GM18517 (cell line): ENCODE measurements around the gene PADI1.

ENCODE experiments used
- ATAC-seq: cut with Tn5 transposase; IDR thresholded peaks from one replicate; pipeline ENCODE4 v1.9.1; 2021; ENCODE audit warnings: mild to moderate bottlenecking, moderate library complexity; ENCODE audit not compliant: unreplicated experiment

The PADI1 gene

DNA sequence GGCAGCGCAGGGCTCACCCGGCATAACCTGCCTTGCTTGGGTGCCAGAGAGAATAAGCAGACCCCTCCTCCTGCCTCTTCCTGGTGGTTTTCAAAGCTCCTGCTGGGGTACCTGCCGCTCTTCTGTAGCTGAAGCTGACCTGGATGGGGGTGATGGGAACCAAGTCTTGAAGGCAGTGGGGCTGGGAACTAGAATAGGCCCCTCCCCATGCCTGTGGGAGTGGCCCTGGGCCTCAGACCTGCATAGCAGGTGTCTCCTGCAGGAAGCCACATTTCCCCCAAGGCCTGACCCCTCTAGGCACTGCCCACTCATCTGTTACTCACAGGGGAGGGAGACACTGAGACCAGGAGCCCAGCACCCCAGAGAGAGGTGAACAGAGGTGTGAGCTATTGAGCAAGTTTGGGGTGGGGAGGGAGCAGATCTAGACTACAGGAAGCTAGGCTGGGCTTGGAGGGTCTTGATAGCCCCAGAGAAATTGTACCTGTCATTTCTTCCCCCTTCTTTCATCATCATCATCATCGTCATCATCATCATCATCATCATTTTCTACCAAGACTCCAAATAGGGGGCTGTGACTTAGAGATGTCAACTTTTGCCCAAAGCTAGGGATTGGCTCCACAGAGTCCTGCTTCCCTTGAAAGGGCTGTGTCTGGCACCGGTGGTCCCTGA is 10.1 kb downstream of the PADI1 start:
- ATAC-seq = no peak

DNA sequence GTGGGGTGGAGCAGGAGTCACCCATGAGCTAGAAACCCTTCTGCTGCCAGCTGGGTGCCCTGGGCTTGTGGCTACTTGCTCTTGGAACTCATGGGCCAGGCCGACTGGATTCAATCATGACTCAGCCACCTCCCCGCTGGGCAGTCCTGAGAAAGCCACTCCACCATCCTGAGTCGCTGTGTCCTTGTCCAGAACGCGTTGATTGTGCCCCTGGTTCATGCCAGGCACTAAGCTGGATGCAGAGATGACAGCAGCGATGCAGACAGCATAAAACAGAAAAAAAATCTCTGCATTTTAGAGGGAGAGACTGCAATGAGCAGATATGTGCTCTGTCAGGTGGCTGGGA is 10.6 kb downstream of the PADI1 start:
- ATAC-seq = no peak

DNA sequence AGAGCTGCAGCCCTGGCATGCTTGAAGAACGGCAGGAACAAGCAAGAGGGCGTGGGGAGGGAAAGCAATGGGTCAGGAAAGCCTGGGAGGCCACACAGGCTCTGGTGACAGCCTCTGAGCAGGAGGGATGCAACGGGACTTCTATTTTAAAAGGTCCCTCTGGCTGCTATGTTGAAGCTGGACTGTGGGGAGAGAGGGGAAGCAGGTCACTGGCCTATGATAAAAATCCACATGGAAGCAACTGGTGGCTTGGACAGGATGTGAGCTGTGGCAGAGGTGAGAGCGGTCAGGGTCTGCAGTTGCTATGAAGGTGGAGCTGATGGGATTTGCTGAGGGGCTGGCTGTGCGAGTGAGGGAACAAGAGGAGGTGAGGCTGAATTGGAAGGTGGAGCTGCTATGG is 11.2 kb downstream of the PADI1 start:
- ATAC-seq = no peak

DNA sequence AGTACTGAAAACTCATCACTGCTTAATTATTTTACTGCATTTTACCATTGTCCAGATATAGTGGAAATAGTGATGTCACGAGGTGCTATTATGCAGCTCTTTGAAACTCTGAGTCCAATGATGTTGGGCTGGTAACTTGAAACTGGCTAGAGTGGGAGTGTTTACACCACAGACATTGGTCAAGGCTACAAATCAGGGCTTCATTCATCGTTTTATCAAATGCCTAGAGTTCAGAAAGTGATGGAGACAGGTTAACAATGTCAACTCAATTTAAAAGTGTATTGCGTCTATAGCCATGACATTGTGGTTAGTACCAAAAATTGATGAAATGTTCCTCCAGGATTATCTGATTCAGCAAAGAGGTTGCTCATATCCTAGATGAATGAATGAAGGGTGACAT is 12.7 kb downstream of the PADI1 start:
- no peak for ATAC-seq

DNA sequence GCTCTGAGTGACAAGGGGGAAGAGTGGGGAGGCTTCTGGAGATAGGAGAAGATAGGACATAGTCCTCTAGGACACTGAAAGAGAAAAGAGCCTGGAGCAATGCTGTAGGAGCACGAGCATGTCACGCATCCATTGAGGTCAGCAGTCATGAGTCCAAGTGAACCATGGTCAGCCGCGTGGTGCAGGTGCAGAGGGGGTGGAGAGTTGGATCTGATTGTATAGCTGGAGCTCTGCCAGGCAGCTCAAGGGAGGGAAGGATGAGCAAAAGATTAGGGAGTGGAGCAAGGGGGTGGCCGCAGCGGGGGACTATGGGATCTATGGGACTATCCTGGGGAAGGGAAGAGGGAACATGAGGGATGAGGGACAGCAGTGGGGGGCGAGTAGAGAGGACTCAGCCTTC is 14.0 kb downstream of the PADI1 start:
- ATAC-seq = no peak

DNA sequence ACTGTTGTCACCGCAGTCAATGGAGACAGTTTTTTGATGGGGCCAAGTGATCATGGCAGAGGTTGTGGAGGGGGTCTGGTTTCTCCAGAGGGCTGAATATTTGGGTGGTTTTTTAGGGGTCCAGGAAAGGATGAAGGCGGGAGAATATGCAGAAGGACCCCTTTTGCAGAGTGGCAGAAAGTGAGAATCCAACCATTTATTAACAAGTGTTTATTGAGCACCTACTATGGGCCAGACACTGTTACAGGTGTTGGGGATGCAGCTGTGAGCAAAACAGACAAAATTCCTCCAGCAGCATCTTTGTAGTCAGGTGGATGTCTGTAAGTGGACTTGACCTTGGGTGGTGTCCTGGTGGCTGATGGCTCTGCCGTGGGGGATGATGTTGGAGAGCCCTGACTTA is 15.4 kb downstream of the PADI1 start:
- no peak for ATAC-seq

DNA sequence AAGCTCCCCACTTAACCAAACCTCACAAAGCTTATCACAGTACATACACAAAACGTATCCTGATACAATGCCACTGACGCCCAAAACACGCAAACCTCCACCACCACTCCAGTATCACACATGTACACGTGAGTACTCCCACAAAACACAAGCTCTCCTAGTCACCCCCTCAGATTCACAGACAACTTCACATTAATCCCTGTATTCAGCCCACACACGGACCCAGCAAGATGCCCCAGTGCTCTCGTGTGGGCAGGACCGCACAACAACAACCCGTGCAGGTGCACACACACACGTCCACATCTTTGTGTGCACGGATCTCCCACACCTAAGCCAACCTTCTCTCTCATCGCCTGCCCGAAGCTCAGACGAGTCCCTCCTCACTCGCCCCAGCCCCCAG is 17.6 kb downstream of the PADI1 start:
- ATAC-seq = no peak

DNA sequence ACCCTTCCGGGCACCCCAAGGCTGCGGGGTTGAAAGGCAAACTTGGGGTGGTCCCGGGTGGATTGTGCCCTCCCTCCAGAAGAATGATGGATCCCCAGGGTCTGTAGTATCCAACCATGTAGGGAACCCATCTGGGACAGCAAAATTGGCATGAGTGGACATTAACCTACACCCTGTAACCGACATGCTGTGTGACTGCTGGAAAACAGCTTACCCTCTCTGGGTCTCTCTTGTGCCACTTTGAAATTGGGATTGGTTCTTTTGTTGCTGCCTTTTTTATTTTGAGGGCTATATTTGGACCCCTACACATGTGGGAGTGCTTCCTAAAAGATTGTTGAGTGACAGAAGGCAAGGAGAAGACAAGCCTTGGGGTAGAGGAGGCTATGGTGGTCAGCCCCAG is 19.5 kb downstream of the PADI1 start:
- no peak for ATAC-seq

DNA sequence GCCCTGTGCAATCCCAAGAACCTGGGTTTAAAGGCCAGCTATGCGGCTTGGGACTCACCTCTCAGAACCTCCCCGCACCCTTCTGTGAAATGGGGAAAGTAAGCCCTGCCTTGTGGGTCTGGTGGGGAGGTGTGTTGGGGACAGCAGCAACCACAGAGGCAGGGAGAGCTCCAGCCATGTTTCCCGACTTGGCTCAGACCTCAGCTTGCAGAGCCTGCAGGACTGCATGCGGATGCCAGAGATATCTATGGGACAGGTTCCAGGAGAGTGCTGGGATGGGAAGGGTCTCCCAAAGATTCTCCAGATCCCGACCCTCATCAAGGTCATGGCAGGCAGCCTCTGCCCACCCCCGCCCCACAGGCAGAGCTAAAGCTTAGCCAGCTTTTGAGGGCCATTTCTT is 20.2 kb downstream of the PADI1 start:
- no peak for ATAC-seq

DNA sequence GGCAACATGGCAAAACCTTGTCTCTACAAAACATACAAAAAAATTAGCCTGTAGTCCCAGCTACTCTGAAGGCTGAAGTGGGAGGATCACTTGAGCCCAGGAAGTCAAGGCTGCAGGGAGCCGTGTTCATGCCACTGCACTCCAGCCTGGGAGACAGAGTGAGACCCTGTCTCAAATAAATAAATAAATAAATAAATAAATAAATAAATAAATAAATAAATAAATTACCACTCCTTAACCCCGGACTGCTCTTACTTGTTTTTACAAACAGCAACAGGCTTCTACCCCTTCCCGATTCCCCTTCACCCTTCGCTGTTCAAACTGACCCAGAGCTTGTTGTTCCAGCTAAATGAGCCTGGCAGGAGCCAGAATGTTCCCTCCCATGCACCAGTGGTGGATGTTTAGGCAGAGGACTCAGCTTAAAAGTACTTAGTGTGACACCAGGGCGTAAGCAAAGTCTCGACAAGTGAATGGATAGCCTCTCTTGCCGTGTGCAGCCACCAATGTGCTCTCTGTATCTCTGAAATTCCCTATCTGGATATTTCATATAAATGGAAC is 22.5 kb downstream of the PADI1 start:
- no peak for ATAC-seq

DNA sequence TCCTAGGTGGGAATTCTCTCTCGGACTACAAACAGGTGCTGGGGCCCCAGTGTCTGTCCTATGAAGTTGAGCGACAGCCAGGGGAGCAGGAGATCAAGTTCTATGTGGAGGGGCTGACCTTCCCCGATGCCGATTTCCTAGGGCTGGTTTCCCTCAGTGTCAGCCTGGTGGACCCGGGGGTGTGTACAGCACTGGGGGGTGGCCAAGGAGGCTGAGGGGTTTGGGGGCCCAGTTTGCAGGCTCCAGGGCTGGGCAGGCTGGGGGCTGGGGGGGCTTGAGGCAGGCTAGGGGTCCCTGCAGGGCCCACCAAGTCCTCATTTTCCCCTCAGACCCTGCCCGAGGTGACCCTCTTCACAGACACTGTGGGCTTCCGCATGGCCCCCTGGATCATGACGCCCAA is 23.7 kb downstream of the PADI1 start:
- no peak for ATAC-seq

DNA sequence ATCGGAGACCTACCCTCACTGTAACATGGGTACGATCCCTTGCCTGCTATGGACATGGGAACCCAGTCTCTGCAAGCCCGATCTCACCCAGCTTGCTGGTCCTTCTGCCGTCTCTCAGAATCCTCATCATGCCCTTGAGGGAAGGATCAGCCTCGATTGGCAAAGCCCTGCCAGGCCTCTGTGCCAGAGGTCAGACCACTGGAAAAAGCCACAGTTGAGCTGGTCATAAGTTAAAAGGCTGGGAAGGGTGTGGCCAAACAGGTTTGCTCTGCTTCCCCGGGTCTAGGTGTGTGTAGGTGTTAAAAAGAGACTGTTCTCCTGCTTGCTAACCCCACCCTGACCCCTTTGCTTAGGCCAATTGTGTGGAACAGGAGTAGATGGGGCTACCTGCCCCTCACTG is 24.5 kb downstream of the PADI1 start:
- no peak for ATAC-seq

DNA sequence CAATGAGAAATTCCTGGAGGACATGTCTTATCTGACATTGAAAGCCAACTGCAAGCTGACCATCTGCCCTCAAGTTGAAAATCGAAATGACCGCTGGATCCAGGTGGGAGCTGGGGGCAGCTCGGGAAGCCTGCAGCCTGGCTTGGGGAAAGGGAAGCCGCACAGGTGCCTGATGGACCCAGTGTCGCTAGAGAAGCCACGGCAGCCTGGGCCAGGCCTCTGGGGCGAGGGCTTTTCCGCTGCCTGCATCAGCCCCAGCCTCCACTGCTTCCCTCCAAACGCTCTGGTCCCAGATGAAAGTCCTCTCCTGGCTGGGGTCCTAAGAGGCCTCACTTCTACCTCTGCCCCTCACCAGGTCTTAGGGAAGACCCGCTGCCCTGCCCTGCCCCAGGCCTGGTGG is 25.2 kb downstream of the PADI1 start:
- ATAC-seq = no peak

DNA sequence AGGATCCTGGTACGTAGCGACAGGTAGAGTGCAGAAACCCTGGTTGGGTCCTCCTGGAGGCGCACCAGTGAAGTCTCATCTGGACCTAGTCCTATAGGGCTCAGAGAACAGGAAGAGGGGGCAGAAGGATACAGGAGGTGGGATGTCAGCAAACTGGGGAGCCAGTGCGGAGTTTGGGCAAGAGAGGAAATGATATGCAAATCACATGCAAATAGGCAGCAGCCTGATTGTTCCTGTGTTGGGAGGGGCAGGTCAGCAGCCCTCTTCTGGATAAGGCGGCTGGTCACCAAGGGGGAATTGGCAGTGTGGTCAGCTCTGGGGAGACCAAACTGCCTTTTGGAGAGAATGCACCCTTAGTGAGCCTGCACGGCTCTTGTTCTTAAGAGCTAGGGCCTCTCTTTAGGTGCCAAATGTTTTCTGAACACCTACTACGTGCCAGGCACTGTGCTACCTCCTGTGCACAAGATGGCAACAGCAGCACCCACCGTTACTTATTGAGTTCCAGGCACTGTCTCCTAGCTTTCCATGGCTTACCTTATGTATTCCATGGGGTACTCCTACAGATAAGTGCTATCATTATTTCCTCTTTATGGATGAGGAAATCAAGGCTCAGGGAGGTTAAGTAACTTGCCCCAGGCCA is 25.9 kb downstream of the PADI1 start:
- ATAC-seq = no peak

DNA sequence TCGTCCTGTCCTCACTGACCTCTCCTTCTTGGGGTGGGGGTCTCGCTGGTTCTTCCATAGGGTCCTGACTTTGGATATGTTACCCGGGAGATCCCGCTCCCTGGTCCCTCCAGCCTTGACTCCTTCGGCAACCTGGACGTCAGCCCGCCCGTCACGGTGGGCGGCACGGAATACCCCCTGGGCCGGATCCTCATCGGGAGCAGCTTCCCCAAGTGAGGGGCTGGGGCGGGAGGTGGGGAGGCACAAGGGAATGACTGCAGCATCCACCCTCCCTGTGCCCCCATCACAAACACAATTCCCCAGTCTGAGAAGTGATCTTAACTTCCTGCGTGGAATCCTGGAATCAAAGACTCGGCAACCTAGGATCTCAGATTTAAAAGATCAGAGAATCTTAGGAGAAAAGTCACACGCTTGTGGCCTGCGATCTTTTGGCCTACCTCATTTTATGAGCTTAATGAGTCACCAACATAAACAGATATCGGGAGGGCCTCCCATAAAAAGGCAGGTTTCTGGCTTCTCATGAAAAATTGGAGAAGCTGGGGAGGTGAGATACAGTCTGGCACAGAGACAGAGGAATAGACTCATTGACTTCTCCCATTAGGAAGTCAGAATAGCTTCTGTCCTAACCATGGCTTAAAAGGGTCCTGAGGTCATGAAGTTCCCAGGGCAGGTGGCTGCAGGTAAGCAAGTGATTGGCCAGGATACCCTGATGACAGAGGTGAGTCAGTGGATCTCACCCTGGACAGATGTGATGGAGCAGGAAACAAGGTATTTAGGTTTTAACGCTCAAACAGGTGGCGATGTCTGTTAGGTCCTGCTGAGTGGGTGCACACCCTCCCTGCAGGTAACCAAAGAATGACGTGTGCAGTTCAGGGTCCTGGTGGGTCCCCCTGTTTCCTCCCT is 28.1 kb downstream of the PADI1 start:
- ATAC-seq = no peak

DNA sequence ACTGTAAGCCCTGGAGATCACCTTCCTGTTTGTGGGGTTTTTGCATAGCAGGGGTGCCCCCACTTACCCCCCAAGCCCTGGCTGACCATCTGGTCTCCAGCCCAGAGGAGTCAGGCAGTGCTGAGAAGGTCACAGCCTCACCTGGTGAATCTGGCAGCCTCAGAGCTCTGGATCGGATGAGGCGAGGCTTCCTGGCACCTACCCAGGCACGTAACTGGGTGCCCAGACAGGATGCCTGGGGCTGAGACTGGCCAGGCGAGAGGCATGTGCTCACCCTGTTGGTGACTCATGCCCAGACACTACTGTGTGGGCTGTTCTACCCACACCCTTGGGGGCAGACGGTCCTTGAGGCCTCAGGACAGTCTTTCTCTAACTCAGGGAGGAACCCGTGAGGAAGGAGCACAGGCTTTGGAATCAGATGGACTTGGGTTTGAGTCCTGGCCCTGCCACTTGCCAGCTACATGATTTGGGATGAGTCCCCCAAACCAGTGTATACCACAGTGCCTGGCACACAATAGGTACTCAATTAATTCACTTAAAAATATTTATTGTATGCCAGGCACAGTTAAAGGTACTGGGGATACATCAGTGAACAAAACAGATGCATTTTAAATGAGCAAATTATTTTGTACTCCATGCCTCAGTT is 28.9 kb downstream of the PADI1 start:
- no peak for ATAC-seq

DNA sequence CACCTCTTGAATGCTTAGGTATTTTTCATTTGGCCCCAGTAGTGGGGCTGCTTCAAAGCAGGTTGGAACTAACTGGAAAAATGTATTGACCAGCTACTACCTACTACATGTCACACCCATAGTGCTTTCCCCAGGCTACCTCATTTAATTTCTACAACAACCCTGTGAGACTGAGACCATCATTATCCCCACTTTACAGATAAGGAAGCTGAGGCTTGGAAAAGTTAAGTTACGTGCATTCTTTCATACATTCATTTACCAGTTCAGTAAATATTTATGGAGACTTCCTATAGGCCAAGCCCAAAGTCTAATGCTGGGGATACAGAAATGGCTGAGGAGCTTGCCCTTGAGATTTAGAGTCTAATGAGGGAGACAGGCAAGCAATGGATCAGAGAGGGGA is 29.5 kb downstream of the PADI1 start:
- ATAC-seq = no peak

DNA sequence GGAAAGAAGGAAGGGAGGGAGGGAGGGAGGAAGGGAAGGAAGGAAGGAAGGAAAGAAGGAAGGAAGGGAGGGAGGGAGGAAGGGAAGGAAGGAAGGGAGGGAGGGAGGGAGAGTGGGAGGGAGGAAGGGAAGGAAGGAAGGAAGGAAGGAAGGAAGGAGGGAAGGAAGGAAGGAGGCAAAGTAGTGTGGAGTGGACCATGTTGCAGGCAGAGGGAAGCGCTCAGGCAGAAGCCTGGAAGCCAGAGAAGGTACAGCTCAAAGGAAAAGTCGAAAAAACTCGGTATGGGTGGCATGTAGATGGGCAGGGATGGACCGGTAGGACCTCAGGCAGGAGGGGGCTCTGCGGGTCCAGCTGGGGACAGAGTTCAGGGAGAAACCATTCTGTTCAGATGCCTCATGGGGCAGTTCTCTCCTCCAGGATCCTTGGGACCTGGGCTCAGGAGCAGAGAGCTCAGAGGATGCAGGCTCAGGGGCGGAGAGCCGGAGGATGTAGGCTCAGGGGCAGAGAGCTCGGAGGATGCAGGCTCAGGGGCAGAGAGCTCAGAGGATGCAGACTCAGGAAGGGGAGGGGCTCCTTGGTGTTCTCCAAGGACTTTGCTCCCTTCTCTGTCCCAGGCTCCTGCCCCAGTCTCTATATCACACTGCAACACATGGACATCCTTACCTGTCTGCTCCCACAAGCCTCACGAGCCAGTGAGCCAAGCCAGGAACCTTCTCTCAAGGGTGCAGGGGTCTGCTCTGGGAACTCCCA is 30.4 kb downstream of the PADI1 start:
- no peak for ATAC-seq

DNA sequence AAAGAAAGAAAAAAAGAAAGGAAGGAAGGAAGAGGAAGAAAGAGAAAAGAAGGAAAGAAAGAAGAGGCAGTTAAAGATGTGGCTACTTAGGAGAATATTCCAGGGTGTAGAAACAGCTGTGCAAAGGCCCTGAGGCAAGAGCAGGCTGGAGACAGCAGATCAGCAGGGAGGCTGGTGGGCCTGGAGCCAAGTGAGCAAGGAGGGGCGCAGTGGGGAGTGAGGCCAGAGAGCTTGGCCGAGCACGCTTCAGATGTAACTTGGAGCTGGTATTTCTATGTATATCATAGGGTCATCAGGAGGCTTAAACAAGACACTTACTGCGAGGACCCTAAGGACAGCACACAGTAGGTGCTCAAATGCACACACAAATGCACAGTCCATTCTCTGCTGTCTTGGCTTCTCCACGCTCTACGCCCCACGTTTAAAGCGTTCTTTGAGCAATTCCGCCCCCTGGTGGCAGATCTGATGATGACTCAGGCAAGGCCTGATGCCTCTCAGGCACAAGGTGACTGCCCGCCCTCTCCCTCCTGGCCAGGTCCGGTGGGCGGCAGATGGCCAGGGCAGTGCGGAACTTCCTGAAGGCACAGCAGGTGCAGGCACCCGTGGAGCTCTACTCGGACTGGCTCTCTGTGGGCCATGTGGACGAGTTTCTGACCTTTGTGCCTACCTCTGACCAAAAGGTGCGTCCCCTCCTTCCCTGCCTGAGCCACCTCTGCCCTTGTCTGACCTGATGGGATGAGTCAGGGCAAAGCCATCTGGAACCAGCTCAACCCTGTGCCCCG is 32.0 kb downstream of the PADI1 start:
- no peak for ATAC-seq

DNA sequence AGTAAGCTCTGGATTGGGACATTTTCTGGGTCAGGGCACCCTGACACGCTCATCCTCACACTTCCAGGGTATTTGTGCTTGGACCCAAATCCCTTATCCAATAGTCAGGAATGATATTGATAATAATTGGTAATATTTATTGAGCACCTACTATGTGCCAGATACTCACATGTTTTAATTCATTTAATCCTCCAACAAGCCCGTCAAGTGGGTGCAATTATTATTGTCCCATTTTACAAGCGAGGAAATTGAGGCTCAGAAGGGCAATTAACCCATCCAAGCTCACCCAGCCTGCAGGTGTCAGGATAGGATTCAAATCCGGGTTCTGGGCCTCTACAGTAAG is 32.6 kb downstream of the PADI1 start:
- ATAC-seq = no peak
